MM.1S (cell line): ENCODE data around the gene PARP15.

Experiments used
- DNase-seq: peaks from one replicate; pipeline ENCODE4 v3.0.0-alpha.2; 2015
- H2AFZ ChIP-seq: fragments of 300-600 bp; sonication (generic); 2 replicates; pipeline ENCODE4 v1.6.0; 2016; ENCODE audit warnings: antibody characterized with exemption, low read length
- H3F3A ChIP-seq: fragments of 300-600 bp; sonication (generic); 2 replicates; pipeline ENCODE4 v1.6.1; 2016; ENCODE audit warnings: mild to moderate bottlenecking, antibody characterized with exemption, low read length, moderate library complexity, mixed read lengths; ENCODE audit not compliant: insufficient read depth
- H3K27ac ChIP-seq: fragments of 300-600 bp; sonication (generic); 2 replicates; pipeline ENCODE4 v1.5.1; 2016; ENCODE audit warnings: mild to moderate bottlenecking, low read length
- H3K27me3 ChIP-seq: fragments of 300-600 bp; sonication (generic); replicated peaks from 2 replicates; pipeline ENCODE4 v1.6.0; 2016; ENCODE audit warnings: low read length; ENCODE audit not compliant: insufficient read depth
- H3K36me3 ChIP-seq: fragments of 300-600 bp; sonication (generic); replicated peaks from 2 replicates; pipeline ENCODE4 v1.6.1; 2016; ENCODE audit warnings: mild to moderate bottlenecking, low read length, mixed read lengths; ENCODE audit not compliant: insufficient read depth
- H3K4me1 ChIP-seq: fragments of 300-600 bp; sonication (generic); 2 replicates; pipeline ENCODE4 v1.6.1; 2016; ENCODE audit warnings: low read length, mixed read lengths
- H3K4me2 ChIP-seq: fragments of 300-600 bp; sonication (generic); 2 replicates; pipeline ENCODE4 v1.6.0; 2016; ENCODE audit warnings: low read depth, low read length
- H3K4me3 ChIP-seq: fragments of 300-600 bp; sonication (generic); 2 replicates; pipeline ENCODE4 v1.5.1; 2016; ENCODE audit warnings: low read length, mixed read lengths
- H3K79me2 ChIP-seq: fragments of 300-600 bp; sonication (generic); 2 replicates; pipeline ENCODE4 v1.6.1; 2016; ENCODE audit warnings: mixed run types, low read length, mixed read lengths
- H3K9ac ChIP-seq: fragments of 300-600 bp; sonication (generic); 2 replicates; pipeline ENCODE4 v1.6.1; 2016; ENCODE audit warnings: low read length, mixed read lengths
- H3K9me2 ChIP-seq: fragments of 300-600 bp; sonication (generic); replicated peaks from 2 replicates; pipeline ENCODE4 v1.6.1; 2016; ENCODE audit warnings: mild to moderate bottlenecking, low read length, mixed read lengths; ENCODE audit not compliant: insufficient read depth
- H3K9me3 ChIP-seq: fragments of 300-600 bp; sonication (generic); replicated peaks from 2 replicates; pipeline ENCODE4 v1.6.1; 2016; ENCODE audit warnings: mild to moderate bottlenecking, low read length, mixed read lengths; ENCODE audit not compliant: insufficient read depth
- H4K20me1 ChIP-seq: fragments of 300-600 bp; sonication (generic); 2 replicates; pipeline ENCODE4 v1.6.1; 2016; ENCODE audit warnings: mild to moderate bottlenecking, low read length, moderate library complexity, mixed read lengths; ENCODE audit not compliant: insufficient read depth
- CTCF ChIP-seq: fragments of 300-600 bp; sonication (generic); IDR thresholded peaks from 2 replicates; pipeline ENCODE4 v1.5.1; 2016; ENCODE audit warnings: antibody characterized with exemption, low read length, mixed read lengths
- EZH2 ChIP-seq: fragments of 300-600 bp; sonication (generic); optimal IDR thresholded peaks from 2 replicates; pipeline ENCODE3; 2017; ENCODE audit warnings: low read depth, mild to moderate bottlenecking, antibody characterized with exemption, low read length, mixed read lengths
- EZH2phosphoT487 ChIP-seq: fragments of 300-600 bp; sonication (generic); IDR thresholded peaks from 2 replicates; pipeline ENCODE4 v1.6.1; 2018; ENCODE audit warnings: antibody characterized with exemption, low read length

PARP15 gene

GRCh38 chr3:122623031-122623829 lies 45.8 kb downstream of the PARP15 start:
- Histone ChIP-seq H3F3A (no peaks in the 10 kb centered on the region), H4K20me1 (no peaks in the 10 kb centered on the region), H3K36me3 (no peaks in the 10 kb centered on the region), H2AFZ (no peak overlapping the region), H3K27me3 (no peaks in the 10 kb centered on the region), H3K9me2 (no peaks in the 10 kb centered on the region), H3K4me1 (no peaks in the 10 kb centered on the region), H3K27ac (no peak overlapping the region), H3K4me3 (no peak overlapping the region), H3K9ac (no peak overlapping the region), H3K79me2 (no peaks in the 10 kb centered on the region), H3K4me2 (no peak overlapping the region), H3K9me3 (no peaks in the 10 kb centered on the region)
- no peak for DNase-seq
- no peak for TF ChIP-seq CTCF
- no peak for TF ChIP-seq EZH2phosphoT487
- TF ChIP-seq EZH2, result no peak

DNA sequence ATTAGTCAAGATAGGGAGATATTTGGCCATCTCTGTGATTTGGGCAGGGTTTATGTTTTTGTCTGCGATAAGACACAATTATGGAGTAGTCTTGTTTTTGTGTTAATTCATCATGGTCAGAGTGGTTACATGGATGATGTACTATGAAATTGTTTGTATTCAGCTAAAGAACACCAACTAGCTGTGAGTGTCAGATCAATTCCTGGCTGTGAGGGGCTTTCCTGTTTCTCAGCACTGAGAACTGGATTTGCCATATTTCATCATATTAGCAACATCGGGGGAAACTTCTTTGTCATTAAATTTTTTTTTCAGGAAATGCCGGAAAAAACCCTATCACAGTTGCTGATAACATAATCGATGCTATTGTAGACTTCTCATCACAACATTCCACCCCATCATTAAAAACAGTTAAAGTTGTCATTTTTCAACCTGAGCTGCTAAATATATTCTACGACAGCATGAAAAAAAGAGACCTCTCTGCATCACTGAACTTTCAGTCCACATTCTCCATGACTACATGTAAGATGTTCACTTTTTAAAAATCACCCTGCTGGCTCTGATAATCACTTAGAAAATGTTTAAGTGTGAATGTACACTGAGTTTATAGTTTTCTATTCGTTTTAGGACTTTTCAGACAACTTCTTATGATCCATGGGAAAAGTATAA lies 49.2 kb downstream of the PARP15 start:
- H3K4me3 ChIP-seq, result no peak overlapping the region
- no peaks in the 10 kb centered on the region for H3K4me1 ChIP-seq
- no peaks in the 10 kb centered on the region for H3K27me3 ChIP-seq
- no peak overlapping the region for H3K9ac ChIP-seq
- H3F3A ChIP-seq, result no peaks in the 10 kb centered on the region
- H3K79me2 ChIP-seq, result no peaks in the 10 kb centered on the region
- DNase-seq, result no peak
- no peak overlapping the region for H3K27ac ChIP-seq
- no peaks in the 10 kb centered on the region for H3K9me3 ChIP-seq
- no peaks in the 10 kb centered on the region for H3K36me3 ChIP-seq
- H4K20me1 ChIP-seq, result no peaks in the 10 kb centered on the region
- no peak overlapping the region for H3K4me2 ChIP-seq
- H3K9me2 ChIP-seq, result no peaks in the 10 kb centered on the region
- TF ChIP-seq EZH2 (no peak), CTCF (no peak), EZH2phosphoT487 (no peak)
- H2AFZ ChIP-seq, result no peak overlapping the region

DNA sequence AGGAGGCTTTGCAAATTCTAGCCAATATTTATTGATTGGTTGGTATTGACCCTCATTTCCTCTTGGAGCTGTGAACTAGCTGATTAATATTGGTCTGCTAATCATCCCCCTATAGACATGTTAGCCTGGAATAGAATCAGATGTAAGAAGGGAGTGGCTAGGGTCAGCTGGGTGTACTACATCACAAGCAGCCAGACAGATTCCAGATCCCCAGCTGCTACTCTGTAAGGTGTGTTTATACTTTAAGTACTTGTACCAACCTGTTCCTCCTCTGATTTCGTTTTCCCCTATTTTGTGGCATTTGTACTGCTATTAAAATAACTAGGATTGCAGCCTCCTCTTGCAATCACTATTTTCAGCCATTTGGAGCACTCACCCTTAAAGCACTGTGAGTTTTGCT lies 49.9 kb downstream of the PARP15 start:
- no peak overlapping the region for H3K4me3 ChIP-seq
- H3K9me3 ChIP-seq, result no peaks in the 10 kb centered on the region
- no peaks in the 10 kb centered on the region for H3K4me1 ChIP-seq
- no peaks in the 10 kb centered on the region for H3K79me2 ChIP-seq
- DNase-seq, result no peak
- no peaks in the 10 kb centered on the region for H3K36me3 ChIP-seq
- no peaks in the 10 kb centered on the region for H3F3A ChIP-seq
- no peak overlapping the region for H3K9ac ChIP-seq
- TF ChIP-seq EZH2 (no peak), EZH2phosphoT487 (no peak), CTCF (no peak)
- no peaks in the 10 kb centered on the region for H3K9me2 ChIP-seq
- no peak overlapping the region for H2AFZ ChIP-seq
- no peaks in the 10 kb centered on the region for H4K20me1 ChIP-seq
- no peak overlapping the region for H3K27ac ChIP-seq
- H3K27me3 ChIP-seq, result no peaks in the 10 kb centered on the region
- no peak overlapping the region for H3K4me2 ChIP-seq
